ENCODE measurements around the gene STARD9. TPM values are rescaled to one million over a fixed set of nuclear protein-coding genes. Genes with fewer than 3 reads are reported as not detected.

STARD9 gene
- total RNA-seq: 2.3 and 5.5 TPM in 2 replicates
- 2.0 and 2.2 TPM in 2 replicates for polyA plus RNA-seq

- Histone ChIP-seq H3K27ac (peak within 1 kb of the TSS; percentile 44), H3K36me3 (no peaks in the 10 kb centered on the region), H3K4me3 (peak within 1 kb of the TSS; percentile 50), H3K9me3 (ENCODE audit: low read depth) (no peaks in the 10 kb centered on the region), H3K4me1 (ENCODE audit: low read depth) (peaks cover 10% of the 10 kb centered on the region), H3K27me3 (peaks cover 27% of the 10 kb centered on the region)
- DNase-seq (ENCODE audit: low read depth in 1 of 2, low spot score in 1 of 2): peak; percentile 99 to 100
- TF ChIP-seq, protein P1, sequence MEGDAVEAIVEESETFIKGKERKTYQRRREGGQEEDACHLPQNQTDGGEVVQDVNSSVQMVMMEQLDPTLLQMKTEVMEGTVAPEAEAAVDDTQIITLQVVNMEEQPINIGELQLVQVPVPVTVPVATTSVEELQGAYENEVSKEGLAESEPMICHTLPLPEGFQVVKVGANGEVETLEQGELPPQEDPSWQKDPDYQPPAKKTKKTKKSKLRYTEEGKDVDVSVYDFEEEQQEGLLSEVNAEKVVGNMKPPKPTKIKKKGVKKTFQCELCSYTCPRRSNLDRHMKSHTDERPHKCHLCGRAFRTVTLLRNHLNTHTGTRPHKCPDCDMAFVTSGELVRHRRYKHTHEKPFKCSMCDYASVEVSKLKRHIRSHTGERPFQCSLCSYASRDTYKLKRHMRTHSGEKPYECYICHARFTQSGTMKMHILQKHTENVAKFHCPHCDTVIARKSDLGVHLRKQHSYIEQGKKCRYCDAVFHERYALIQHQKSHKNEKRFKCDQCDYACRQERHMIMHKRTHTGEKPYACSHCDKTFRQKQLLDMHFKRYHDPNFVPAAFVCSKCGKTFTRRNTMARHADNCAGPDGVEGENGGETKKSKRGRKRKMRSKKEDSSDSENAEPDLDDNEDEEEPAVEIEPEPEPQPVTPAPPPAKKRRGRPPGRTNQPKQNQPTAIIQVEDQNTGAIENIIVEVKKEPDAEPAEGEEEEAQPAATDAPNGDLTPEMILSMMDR (IDR thresholded peaks at IDR 0.05; ENCODE audit: low read depth, low read length): peak; percentile 2
Observed at GRCh38 chr15:42575188-42576039, at the start of gene STARD9. Gene STARD9 (plus strand): TSS chr15:42575606. CDS start chr15:42575716, 110 bp downstream.

GRCh38 chr15:42528970-42529369 lies 46.4 kb upstream of the STARD9 start:
- TF ChIP-seq, protein P1 (IDR thresholded peaks at IDR 0.05; ENCODE audit: low read depth, low read length): no peak
- Histone ChIP-seq H3K36me3 (peaks cover 28% of the 10 kb centered on the region), H3K4me3 (no peak overlapping the region), H3K9me3 (ENCODE audit: low read depth) (no peaks in the 10 kb centered on the region), H3K27ac (no peak overlapping the region), H3K4me1 (ENCODE audit: low read depth) (no peaks in the 10 kb centered on the region), H3K27me3 (no peaks in the 10 kb centered on the region)
- no peak for DNase-seq (ENCODE audit: low read depth in 1 of 2, low spot score in 1 of 2)

DNA sequence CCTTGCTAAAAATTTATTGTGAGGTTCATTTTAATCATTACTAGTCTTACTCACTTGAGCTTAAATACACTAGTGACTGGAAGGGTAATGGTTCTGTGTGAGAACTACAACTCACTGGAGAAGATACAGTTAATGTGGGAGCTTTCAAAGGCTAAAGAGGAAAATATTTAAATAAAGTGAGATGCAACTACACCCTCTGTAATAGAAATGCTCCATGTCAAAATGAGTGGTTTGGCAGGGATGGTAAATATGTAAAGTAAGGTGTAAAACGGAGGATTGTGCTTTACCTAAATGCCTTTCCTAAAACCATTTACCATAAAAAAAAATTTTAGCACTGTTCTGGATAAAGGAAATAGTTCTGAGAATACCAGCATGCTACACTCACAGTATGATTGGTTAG lies 42.2 kb upstream of the STARD9 start:
- H3K36me3 ChIP-seq: peaks cover 28% of the 10 kb centered on the region
- no peak overlapping the region for H3K4me3 ChIP-seq
- TF ChIP-seq, protein P1 (IDR thresholded peaks at IDR 0.05; ENCODE audit: low read depth, low read length): no peak
- H3K4me1 ChIP-seq (ENCODE audit: low read depth): no peaks in the 10 kb centered on the region
- no peak for DNase-seq (ENCODE audit: low read depth in 1 of 2, low spot score in 1 of 2)
- no peak overlapping the region for H3K27ac ChIP-seq
- H3K27me3 ChIP-seq: no peaks in the 10 kb centered on the region
- no peaks in the 10 kb centered on the region for H3K9me3 ChIP-seq (ENCODE audit: low read depth)

GRCh38 chr15:42544853-42545629 lies 30.4 kb upstream of the STARD9 start:
- H3K27me3 ChIP-seq: no peaks in the 10 kb centered on the region
- H3K4me1 ChIP-seq (ENCODE audit: low read depth): peaks cover 3% of the 10 kb centered on the region
- no peak for DNase-seq (ENCODE audit: low read depth in 1 of 2, low spot score in 1 of 2)

GRCh38 chr15:42547918-42548248 lies 27.5 kb upstream of the STARD9 start:
- DNase-seq (ENCODE audit: low read depth in 1 of 2, low spot score in 1 of 2): peak in 1 of 2 donors; percentile 44
- no peaks in the 10 kb centered on the region for H3K9me3 ChIP-seq (ENCODE audit: low read depth)
- peak overlapping the region; percentile 89 for H3K4me3 ChIP-seq
- H3K4me1 ChIP-seq (ENCODE audit: low read depth): peaks cover 3% of the 10 kb centered on the region
- H3K27ac ChIP-seq: peak overlapping the region; percentile 68
- no peaks in the 10 kb centered on the region for H3K27me3 ChIP-seq
- peaks cover 14% of the 10 kb centered on the region for H3K36me3 ChIP-seq
- TF ChIP-seq, protein P1 (IDR thresholded peaks at IDR 0.05; ENCODE audit: low read depth, low read length): no peak

More at GRCh38 chr15:42544853-42545629, 30.4 kb upstream of the STARD9 start:
- TF ChIP-seq, protein P1 (IDR thresholded peaks at IDR 0.05; ENCODE audit: low read depth, low read length): no peak
- Histone ChIP-seq H3K9me3 (ENCODE audit: low read depth) (no peaks in the 10 kb centered on the region), H3K36me3 (peaks cover 21% of the 10 kb centered on the region), H3K4me3 (no peak overlapping the region), H3K27ac (no peak overlapping the region)
